HL-60/S4 treated with phorbol 12-myristate 13-acetate at 8.2 ng/mL for 4 days and 3 days (cell line): Measurements from ENCODE around the gene PIK3CG.
"Not testable (repeated sequence)": the region's sequence is repeated elsewhere in the genome, so short reads cannot be mapped to it uniquely, and the experiment has no call there.

ENCODE experiments used
- in situ Hi-C: fragments of 300-500 bp; cut with MboI; formaldehyde crosslinking; loops from 2 replicates; pipeline ENCODE4 v1.15.0; 2022; ENCODE audit warnings: low sequenced_read_pairs

The PIK3CG gene

GRCh38 chr7:106936236-106936635 is 71.2 kb downstream of the PIK3CG start:
- in situ Hi-C loops = no loop called here

GRCh38 chr7:106938122-106938521 is 73.0 kb downstream of the PIK3CG start:
- in situ Hi-C loops = not testable (repeated sequence)

GRCh38 chr7:106938803-106939202 is 73.7 kb downstream of the PIK3CG start:
- in situ Hi-C loops = no loop called here

- in situ Hi-C loops = no loop called here
Measured at GRCh38 chr7:106944035-106944665, 79.1 kb downstream of the PIK3CG start.

GRCh38 chr7:106947244-106947728 is 82.2 kb downstream of the PIK3CG start:
- in situ Hi-C loops = no loop called here

- in situ Hi-C loops = loop anchor here (25.0 kb wide), 1 partner anchor 185 kb away; no protein-coding TSS in a partner anchor
Measured at GRCh38 chr7:106952001-106952657, 87.0 kb downstream of the PIK3CG start.

GRCh38 chr7:106952658-106953231 is 87.7 kb downstream of the PIK3CG start:
- in situ Hi-C loops = loop anchor here (25.0 kb wide), 1 partner anchor 185 kb away; no protein-coding TSS in a partner anchor

GRCh38 chr7:106954840-106955239 is 89.8 kb downstream of the PIK3CG start:
- in situ Hi-C loops = loop anchor here (25.0 kb wide), 1 partner anchor 182 kb away; no protein-coding TSS in a partner anchor

- in situ Hi-C loops = loop anchor here (25.0 kb wide), 1 partner anchor 181 kb away; no protein-coding TSS in a partner anchor
Measured at GRCh38 chr7:106955857-106956256, 90.8 kb downstream of the PIK3CG start.
